HL-60 (cell line): ENCODE results near the gene CHRD.

Source experiments
- POLR2AphosphoS5 ChIP-seq: IDR thresholded peaks from 2 replicates; pipeline ENCODE4 v1.6.1; 2012; ENCODE audit warnings: low read depth
- SPI1 ChIP-seq: IDR thresholded peaks from 2 replicates; pipeline ENCODE4 v1.6.1; 2012; ENCODE audit warnings: low read depth, mild to moderate bottlenecking, borderline replicate concordance
- TF ChIP-seq, protein P1 (sequence below): IDR thresholded peaks from one replicate; pipeline ENCODE4 v1.5.1; 2011; ENCODE audit warnings: low read length, control low read depth, inconsistent platforms; ENCODE audit not compliant: insufficient read depth
- TF ChIP-seq, protein P2 (sequence below): IDR thresholded peaks from 2 replicates; pipeline ENCODE4 v1.6.1; 2012; ENCODE audit warnings: low read depth; ENCODE audit not compliant: insufficient replicate concordance

DNA sequence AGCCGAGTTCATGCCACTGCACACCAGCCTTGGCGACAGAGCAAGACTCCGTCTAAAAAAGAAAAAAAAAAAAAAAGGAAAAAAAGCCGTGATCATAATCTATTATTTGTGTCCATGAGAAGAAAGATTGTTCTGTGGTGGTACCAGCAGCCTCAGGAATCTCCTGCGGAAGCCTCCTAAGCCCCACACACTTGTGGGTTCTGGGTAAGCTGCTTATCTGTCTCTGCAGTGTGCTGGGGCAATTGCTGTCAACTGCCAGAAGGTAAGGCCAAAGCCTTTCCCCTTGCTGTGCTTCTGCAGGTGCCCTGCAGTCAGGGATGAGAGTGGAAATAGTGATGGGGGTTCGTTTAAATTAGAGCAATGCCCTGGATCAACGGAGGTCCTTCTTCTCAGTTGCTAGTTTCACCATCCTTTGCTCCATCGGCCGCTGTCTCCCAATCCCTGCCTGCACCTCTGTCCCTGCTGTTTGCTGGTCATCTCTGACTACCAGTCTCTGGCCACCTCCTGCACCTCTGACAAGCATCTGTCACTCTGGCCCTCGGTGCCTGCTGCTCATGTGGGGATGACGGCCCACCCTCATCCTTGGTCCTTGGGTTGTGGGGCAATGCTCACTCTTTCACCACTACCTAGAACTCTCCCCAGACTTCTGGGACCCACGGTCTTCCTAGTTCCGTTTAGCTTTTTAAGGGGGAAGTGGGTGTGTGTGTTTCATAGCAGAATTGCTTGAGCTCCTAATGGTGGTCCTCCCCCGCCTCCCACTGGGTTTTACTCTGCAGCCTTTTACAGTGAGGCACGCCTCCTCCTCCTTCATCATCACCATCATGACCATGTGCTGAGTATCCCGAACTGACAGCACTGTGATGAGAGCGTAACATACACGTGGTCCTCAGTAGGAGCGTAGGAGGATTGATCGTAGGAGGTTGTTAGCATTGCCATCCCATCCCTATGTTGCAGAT, 25.5 kb downstream of the CHRD start:
- TF ChIP-seq, protein P1, sequence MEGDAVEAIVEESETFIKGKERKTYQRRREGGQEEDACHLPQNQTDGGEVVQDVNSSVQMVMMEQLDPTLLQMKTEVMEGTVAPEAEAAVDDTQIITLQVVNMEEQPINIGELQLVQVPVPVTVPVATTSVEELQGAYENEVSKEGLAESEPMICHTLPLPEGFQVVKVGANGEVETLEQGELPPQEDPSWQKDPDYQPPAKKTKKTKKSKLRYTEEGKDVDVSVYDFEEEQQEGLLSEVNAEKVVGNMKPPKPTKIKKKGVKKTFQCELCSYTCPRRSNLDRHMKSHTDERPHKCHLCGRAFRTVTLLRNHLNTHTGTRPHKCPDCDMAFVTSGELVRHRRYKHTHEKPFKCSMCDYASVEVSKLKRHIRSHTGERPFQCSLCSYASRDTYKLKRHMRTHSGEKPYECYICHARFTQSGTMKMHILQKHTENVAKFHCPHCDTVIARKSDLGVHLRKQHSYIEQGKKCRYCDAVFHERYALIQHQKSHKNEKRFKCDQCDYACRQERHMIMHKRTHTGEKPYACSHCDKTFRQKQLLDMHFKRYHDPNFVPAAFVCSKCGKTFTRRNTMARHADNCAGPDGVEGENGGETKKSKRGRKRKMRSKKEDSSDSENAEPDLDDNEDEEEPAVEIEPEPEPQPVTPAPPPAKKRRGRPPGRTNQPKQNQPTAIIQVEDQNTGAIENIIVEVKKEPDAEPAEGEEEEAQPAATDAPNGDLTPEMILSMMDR, result no peak
- no peak for TF ChIP-seq POLR2AphosphoS5
- TF ChIP-seq, protein P2, sequence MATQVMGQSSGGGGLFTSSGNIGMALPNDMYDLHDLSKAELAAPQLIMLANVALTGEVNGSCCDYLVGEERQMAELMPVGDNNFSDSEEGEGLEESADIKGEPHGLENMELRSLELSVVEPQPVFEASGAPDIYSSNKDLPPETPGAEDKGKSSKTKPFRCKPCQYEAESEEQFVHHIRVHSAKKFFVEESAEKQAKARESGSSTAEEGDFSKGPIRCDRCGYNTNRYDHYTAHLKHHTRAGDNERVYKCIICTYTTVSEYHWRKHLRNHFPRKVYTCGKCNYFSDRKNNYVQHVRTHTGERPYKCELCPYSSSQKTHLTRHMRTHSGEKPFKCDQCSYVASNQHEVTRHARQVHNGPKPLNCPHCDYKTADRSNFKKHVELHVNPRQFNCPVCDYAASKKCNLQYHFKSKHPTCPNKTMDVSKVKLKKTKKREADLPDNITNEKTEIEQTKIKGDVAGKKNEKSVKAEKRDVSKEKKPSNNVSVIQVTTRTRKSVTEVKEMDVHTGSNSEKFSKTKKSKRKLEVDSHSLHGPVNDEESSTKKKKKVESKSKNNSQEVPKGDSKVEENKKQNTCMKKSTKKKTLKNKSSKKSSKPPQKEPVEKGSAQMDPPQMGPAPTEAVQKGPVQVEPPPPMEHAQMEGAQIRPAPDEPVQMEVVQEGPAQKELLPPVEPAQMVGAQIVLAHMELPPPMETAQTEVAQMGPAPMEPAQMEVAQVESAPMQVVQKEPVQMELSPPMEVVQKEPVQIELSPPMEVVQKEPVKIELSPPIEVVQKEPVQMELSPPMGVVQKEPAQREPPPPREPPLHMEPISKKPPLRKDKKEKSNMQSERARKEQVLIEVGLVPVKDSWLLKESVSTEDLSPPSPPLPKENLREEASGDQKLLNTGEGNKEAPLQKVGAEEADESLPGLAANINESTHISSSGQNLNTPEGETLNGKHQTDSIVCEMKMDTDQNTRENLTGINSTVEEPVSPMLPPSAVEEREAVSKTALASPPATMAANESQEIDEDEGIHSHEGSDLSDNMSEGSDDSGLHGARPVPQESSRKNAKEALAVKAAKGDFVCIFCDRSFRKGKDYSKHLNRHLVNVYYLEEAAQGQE, result no peak
- no peak for TF ChIP-seq SPI1
